ENCODE measurements around the gene SCNN1B. TPM values are rescaled to one million over a fixed set of nuclear protein-coding genes. Genes with fewer than 3 reads are reported as not detected.

SCNN1B gene
- total RNA-seq, 1 donor from 2014 or later: 16.1 TPM

- H3K27ac ChIP-seq: no peak overlapping the region
- intact Hi-C loops (cut with DNase I): no loop called here
- DNase-seq (ENCODE audit: low spot score in 2 of 2): no peak
- no peaks in the 10 kb centered on the region for H3K4me1 ChIP-seq
- H3K4me3 ChIP-seq: no peak overlapping the region
- H3K36me3 ChIP-seq: no peaks in the 10 kb centered on the region
- no peaks in the 10 kb centered on the region for H3K9me3 ChIP-seq
- TF ChIP-seq, protein P1, sequence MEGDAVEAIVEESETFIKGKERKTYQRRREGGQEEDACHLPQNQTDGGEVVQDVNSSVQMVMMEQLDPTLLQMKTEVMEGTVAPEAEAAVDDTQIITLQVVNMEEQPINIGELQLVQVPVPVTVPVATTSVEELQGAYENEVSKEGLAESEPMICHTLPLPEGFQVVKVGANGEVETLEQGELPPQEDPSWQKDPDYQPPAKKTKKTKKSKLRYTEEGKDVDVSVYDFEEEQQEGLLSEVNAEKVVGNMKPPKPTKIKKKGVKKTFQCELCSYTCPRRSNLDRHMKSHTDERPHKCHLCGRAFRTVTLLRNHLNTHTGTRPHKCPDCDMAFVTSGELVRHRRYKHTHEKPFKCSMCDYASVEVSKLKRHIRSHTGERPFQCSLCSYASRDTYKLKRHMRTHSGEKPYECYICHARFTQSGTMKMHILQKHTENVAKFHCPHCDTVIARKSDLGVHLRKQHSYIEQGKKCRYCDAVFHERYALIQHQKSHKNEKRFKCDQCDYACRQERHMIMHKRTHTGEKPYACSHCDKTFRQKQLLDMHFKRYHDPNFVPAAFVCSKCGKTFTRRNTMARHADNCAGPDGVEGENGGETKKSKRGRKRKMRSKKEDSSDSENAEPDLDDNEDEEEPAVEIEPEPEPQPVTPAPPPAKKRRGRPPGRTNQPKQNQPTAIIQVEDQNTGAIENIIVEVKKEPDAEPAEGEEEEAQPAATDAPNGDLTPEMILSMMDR (IDR thresholded peaks at IDR 0.05): no peak
- H3K27me3 ChIP-seq: no peaks in the 10 kb centered on the region
These were observed 19.2 kb downstream of the SCNN1B start for GRCh38 chr16:23321206-23321875.

GRCh38 chr16:23323224-23324030 lies 21.3 kb downstream of the SCNN1B start:
- H3K4me1 ChIP-seq: no peaks in the 10 kb centered on the region
- H3K4me3 ChIP-seq: no peak overlapping the region
- no peak for DNase-seq (ENCODE audit: low spot score in 2 of 2)
- H3K36me3 ChIP-seq: no peaks in the 10 kb centered on the region
- H3K27me3 ChIP-seq: no peaks in the 10 kb centered on the region
- H3K9me3 ChIP-seq: no peaks in the 10 kb centered on the region
- intact Hi-C loops (cut with DNase I): no loop called here
- H3K27ac ChIP-seq: no peak overlapping the region
- TF ChIP-seq, protein P1 (IDR thresholded peaks at IDR 0.05): no peak

DNA sequence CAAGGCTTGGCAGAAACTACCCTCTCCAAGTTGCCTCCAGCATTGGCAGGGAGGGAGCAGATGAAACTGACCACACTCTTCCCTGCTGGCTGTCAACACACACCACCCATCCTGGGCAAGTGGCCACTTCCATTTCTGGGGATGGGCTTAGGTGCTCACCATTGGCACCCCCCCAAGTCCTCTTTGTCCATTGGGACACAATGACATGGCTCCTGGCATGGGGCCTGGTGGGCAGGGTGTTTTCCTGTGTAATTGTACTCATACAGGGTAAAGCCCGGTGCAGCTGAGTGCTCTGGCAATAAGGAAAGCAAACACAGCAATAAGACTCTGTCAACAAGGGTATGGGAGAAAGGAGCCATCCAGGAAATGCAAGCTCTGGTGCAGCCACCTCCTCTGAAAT lies 22.6 kb downstream of the SCNN1B start:
- Histone ChIP-seq H3K36me3 (no peaks in the 10 kb centered on the region), H3K27me3 (no peaks in the 10 kb centered on the region), H3K27ac (no peak overlapping the region), H3K4me1 (no peaks in the 10 kb centered on the region), H3K4me3 (no peak overlapping the region), H3K9me3 (no peaks in the 10 kb centered on the region)
- intact Hi-C loops (cut with DNase I): no loop called here
- TF ChIP-seq, protein P1 (IDR thresholded peaks at IDR 0.05): no peak
- no peak for DNase-seq (ENCODE audit: low spot score in 2 of 2)

DNA sequence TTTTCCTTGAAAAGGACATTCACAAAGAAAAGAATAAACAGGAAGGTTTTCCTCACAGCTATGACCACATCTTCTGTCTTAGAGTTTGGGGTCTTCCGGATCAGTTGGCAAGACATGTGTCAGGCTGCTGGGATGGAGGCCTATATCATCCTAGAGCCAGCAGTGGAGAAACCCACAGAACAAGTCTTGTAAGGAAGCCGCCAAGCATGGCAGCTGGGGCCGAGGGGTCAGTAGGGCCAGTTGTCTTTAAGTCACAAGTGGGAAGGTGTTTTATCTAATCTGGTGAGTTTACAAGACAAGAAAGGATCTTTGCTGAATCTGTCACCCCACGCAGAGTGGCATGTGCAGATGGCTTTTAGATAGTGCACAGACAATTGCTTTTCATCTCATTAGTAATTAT lies 25.7 kb downstream of the SCNN1B start:
- intact Hi-C loops (cut with DNase I): no loop called here
- H3K27me3 ChIP-seq: no peaks in the 10 kb centered on the region
- H3K9me3 ChIP-seq: no peaks in the 10 kb centered on the region
- H3K27ac ChIP-seq: no peak overlapping the region
- TF ChIP-seq, protein P1 (IDR thresholded peaks at IDR 0.05): no peak
- DNase-seq (ENCODE audit: low spot score in 2 of 2): no peak
- H3K36me3 ChIP-seq: no peaks in the 10 kb centered on the region
- no peak overlapping the region for H3K4me3 ChIP-seq
- no peaks in the 10 kb centered on the region for H3K4me1 ChIP-seq

- Histone ChIP-seq H3K4me1 (no peaks in the 10 kb centered on the region), H3K4me3 (no peak overlapping the region), H3K36me3 (no peaks in the 10 kb centered on the region), H3K27me3 (no peaks in the 10 kb centered on the region), H3K9me3 (no peaks in the 10 kb centered on the region), H3K27ac (no peak overlapping the region)
- DNase-seq (ENCODE audit: low spot score in 2 of 2): no peak
- intact Hi-C loops (cut with DNase I): no loop called here
- TF ChIP-seq, protein P1 (IDR thresholded peaks at IDR 0.05): no peak
These were observed 28.1 kb downstream of the SCNN1B start for GRCh38 chr16:23330161-23330560.
